Tongue (tissue), 2 donors: Measurements from ENCODE around the gene CHRNA1. TPM values are rescaled to one million over a fixed set of nuclear protein-coding genes. Genes with fewer than 3 reads are reported as not detected.
A peak's percentile ranks its signal among the peaks of the same experiment; 100 is the strongest.
"Not testable (repeated sequence)": the region's sequence is repeated elsewhere in the genome, so short reads cannot be mapped to it uniquely, and the experiment has no call there.

Source experiments
- DNase-seq: peaks from one replicate; pipeline ENCODE4 v3.0.0-alpha.2; 2015
- total RNA-seq: library from RNA; depleted of rRNA; stranded (reverse); fragments of >200 nt; gene quantifications from one replicate; pipeline ENCODE4 v1.2.3, GENCODE V29; 2014

The CHRNA1 gene
- total RNA-seq, 1 donor from 2014 or later = 47.4 TPM

DNA sequence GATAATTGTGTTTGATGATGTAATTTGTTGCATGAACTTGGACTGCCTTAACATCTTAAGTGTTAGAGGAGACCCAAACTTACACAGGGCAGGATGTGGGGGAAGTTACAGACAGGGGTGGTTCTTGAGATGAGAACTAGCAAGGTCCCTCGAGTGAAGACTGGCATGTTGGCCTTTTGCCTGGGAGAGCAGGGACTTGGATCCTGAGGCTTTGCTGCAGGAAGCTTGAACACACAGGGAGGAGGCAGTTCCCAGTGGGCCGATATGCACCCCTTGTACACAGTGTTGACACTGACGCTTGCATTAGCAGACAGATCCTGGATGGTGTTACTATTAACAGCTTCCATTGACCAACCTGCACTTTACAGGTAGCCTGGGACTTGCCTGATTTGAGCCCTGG lies 47.5 kb downstream of the CHRNA1 start:
- no peak for DNase-seq

DNA sequence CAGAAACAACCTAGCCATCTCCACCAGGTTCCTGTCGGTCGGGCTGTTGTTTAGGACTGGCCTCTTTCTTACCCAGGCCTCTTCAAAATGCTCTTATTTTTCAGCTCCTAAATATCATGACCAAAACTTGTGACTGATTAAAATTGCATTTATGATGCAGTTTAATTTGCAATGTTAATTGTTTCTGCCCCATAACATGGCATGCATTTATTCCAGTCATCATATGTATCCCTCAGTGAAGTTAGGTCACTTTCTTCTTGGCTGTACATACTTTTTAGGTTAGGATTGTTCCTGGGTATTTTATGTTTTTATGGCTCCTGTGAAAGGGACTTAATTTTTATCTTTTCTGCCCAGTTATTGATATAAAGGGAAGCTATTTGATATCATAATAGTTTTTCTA lies 50.6 kb downstream of the CHRNA1 start:
- DNase-seq = no peak

DNA sequence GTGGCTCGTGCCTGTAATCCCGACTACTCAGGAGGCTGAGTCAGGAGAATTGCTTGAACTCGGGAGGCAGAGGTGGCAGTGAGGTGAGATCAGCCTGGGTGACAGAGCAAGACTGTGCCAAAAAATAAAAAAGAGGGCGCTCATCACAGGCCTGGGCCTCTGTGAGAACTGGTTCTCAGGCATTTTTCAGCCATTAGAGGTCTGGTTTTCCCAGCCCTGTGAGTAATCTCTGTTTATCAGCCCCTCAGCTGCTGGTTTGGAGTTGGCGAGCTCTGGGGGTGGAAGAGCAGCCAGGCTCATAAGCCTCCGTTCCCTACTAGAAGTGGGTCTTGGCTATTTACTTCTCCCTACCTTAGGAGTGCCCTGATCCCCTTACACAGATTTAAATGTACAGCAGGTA lies 53.1 kb downstream of the CHRNA1 start:
- no peak for DNase-seq

DNA sequence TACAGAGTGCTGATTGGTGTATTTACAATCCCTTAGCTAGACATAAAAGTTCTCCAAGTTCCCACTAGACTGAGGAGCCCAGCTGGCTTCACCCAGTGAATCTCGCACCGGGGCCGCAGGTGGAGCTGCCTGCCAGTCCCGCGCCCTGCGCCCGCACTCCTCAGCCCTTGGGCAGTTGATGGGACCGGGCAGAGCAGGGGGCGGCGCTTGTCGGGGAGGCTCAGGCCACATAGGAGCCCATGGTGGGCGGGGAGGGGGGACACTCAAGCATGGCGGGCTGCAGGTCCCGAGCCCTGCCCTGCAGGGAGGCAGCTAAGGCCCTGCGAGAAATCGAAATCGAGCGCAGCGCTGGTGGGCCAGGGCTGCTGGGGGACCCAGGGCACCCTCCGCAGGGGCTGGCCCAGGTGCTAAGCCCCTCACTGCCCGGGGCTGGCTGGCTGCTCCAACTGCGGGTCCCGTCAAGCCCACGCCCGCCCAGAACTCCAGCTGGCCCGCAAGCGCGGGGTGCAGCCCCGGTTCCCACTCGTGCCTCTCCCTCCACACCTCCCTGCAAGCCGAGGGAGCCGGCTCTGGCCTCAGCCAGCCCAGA lies 54.8 kb downstream of the CHRNA1 start:
- DNase-seq = not testable (repeated sequence)

DNA sequence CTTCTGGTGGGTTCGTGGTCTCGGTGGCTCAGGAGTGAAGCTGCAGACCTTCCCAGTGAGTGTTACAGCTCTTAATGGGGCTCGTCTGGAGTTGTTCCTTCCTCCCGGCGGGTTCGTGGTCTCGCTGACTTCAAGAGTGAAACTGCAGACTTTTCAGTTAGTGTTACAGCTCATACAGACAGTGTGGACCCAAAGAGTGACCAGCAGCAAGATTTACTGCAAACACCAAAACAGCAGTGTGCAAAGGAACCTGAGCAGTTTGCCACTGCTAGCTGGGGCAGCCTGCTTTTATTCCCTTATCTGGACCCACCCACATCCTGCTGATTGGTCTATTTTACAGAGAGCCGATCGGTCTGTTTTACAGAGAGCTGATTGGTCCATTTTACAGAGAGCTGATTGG lies 55.6 kb downstream of the CHRNA1 start:
- no peak for DNase-seq

DNA sequence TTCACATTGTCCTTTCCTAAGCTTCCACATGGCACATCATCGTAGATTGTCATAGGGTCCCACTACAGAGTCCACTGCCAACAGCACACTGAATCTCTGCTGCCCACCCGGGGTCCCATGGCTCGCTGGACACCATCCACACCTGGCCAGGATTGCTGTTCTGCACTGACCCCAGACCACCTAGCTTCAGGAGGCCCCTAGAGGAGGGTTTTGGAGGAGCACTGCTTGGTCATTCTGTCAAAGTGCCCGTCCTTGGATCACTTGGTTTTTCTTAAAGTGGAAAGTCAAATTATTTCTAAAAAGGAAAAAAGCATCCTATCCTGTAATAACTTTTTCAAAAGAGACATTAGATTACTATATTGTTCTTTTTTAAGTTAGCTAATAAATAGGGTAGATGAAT lies 59.0 kb downstream of the CHRNA1 start:
- no peak for DNase-seq

DNA sequence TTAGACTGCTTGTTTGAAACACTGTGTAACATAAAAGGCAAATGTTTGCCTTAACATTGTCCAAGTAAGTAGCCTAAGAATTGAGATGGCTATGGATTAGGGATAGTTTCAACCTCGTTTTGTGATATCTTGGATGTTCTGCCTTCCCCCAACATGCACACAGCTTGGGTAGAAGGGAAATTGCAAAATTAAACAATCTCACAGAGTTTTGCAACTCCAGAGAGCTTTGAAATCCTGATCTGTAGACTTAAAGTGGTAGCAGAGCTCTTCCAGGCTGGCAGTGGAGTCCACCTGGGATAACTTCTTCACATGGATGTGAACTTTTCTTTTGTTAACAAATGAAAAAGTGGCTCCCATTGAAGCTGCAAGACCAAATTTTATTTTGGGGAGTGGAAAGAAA lies 59.6 kb downstream of the CHRNA1 start:
- no peak for DNase-seq

DNA sequence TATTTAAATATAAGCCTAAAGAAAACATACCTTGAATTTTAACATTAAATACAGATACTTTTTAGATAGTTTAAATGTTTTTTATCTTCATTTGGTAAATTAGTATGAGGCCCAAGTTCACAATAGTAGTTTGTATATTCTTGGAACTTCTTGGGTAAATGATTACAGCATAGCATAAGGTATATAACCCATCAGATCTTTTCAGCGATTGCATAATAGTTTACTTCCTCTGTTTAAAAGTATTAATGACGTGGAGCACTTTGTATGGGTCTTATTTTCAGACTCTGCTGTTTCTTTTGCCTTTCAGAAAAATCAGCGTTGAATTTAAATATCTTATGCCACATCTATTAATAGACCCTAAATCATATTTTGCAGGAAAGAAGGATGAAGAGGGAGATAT lies 60.2 kb downstream of the CHRNA1 start:
- DNase-seq = no peak

DNA sequence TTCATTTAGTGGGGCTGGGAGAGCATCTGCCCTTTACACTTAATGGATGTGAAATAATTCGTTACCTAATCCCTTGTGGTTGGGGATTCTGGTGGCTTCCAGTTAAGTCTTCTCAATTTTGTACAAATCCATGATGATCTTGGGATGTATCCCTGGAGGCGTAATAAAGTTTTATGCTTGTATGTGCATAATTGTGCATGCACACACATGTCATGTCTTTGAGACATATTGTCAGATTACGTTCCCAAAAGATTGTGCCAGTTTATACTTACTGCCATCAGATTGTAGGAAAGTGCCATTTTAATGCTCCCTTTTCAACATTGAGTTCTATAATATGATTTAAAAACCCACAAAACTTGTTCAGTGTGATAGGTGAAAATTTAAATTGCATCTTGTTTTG lies 60.8 kb downstream of the CHRNA1 start:
- no peak for DNase-seq

DNA sequence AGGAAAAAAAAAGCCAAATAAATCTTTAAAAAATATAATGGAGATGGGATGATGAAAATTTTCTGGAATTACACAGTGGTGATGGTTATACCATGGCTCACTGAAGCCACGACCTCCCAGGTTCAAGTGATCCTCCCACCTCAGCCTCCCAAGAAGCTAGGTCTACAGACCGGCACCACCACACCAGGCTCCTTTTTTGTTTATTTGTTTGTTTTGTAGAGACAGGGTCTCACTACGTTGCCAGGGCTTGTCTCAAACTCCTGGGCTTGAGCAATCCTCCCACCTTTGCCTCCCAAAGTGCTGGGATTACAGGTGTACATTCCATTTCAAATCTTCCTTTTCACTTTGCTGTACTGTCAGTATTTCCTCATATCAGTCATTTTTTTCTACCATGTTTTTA lies 61.7 kb downstream of the CHRNA1 start:
- no peak for DNase-seq

DNA sequence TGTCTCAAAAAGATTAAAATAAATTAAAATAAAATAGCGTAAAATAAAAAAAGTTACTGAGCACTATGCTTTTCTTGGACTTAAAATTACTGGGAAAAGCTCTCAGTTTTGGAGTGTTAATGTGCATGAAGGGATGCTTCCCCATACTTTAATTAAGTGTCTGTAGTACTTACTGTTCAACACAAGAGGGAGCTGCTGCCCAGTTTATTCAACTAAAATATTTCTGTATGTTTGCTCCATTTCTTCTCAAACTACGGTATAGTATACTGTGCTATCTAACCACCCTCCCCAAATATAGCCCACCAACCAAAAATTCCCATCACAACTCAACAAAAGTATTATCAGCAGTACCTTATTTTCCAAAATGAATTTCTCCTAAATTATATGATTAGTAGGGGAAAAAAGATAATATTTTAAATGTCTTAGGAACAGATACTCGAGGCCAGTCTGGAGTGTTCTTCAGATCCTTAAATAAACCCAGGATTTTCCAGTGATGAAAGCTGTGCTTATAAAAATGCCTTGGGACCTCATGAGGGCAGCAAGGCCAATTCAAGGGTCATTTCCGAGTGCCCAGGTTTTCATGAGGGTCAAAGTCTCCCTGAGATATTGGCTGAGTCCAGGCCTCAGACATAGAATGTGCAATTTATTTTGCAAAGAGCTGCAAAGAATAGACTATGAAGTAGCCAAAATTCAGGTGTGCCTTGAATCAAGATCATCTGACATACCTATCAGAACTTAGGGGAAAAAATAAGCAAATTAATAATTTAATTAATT lies 64.1 kb downstream of the CHRNA1 start:
- DNase-seq = peak; percentile 84

Other genes starting within 250 kb of the CHRNA1 start
- gene WIPF1, start 166.7 kb downstream of the CHRNA1 start, total RNA-seq = 24.2 TPM
- 19.7 TPM for gene CHN1, start 240.9 kb upstream of the CHRNA1 start, total RNA-seq